Gastrocnemius medialis (tissue), 4 donors: Measurements from ENCODE around the gene PHACTR1.

Experiments
- CTCF ChIP-seq, 5 experiments: fragments of 450-650 bp in 3 of 5; fragments of 200-600 bp in 2 of 5; sonication (generic) in 2 of 5; IDR thresholded peaks in 4 of 5; conservative IDR thresholded peaks in 1 of 5; 1 replicate in 4 of 5; 2 replicates in 1 of 5; pipeline ENCODE4 v1.5.1; 2016 to 2019; ENCODE audit warnings: antibody characterized with exemption in 5 of 5, mild to moderate bottlenecking in 3 of 5, moderate library complexity in 3 of 5
- POLR2A ChIP-seq, 2 donors: fragments of 450-650 bp; IDR thresholded peaks; one replicate each; pipeline ENCODE4 v1.6.1; 2017; ENCODE audit warnings: antibody characterized with exemption in 2 of 2, mild to moderate bottlenecking in 2 of 2, moderate library complexity in 2 of 2

- TF ChIP-seq CTCF (IDR thresholded peaks at IDR 0.05 in 4 of 5, conservative IDR thresholded peaks at IDR 0.05 in 1 of 5) (no peak), POLR2A (IDR thresholded peaks at IDR 0.05) (no peak)
Measured at GRCh38 chr6:13094781-13095425, 378.3 kb downstream of the PHACTR1 start.
